Body of pancreas (tissue), 4 donors: Measurements from ENCODE around the gene GABRA4.

ENCODE experiments used
- POLR2A ChIP-seq, 3 donors: fragments of 450-650 bp; IDR thresholded peaks; one replicate each; pipeline ENCODE4 v1.6.1; 2016; ENCODE audit warnings: antibody characterized with exemption in 3 of 3, mild to moderate bottlenecking in 2 of 3
- TF ChIP-seq, protein P1 (sequence below), 7 experiments: fragments of 450-650 bp in 4 of 7; fragments of 200-600 bp in 3 of 7; sonication (generic) in 3 of 7; IDR thresholded peaks; one replicate each; pipeline ENCODE4 v1.5.1; 2016 to 2019; ENCODE audit warnings: antibody characterized with exemption in 7 of 7

DNA sequence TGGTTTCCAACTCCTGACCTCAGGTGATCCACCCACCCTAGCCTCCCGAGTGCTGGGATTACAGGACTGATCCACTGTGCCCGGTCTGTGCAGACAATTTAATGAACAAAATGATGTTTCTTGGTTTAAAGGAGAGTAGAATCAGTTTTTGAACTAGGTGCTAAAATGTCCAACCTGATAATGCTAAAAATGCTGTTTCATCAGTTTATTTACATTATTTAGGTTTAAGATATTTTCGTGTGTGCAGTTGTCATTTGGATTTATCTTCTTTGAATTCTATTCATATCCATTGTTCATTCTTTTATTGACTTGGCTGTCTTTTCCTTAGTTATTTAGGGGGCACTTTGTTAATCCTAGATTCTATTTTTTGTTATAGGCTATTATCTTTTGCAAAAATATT is 20.0 kb upstream of the GABRA4 start:
- TF ChIP-seq, protein P1, sequence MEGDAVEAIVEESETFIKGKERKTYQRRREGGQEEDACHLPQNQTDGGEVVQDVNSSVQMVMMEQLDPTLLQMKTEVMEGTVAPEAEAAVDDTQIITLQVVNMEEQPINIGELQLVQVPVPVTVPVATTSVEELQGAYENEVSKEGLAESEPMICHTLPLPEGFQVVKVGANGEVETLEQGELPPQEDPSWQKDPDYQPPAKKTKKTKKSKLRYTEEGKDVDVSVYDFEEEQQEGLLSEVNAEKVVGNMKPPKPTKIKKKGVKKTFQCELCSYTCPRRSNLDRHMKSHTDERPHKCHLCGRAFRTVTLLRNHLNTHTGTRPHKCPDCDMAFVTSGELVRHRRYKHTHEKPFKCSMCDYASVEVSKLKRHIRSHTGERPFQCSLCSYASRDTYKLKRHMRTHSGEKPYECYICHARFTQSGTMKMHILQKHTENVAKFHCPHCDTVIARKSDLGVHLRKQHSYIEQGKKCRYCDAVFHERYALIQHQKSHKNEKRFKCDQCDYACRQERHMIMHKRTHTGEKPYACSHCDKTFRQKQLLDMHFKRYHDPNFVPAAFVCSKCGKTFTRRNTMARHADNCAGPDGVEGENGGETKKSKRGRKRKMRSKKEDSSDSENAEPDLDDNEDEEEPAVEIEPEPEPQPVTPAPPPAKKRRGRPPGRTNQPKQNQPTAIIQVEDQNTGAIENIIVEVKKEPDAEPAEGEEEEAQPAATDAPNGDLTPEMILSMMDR (IDR thresholded peaks at IDR 0.05) = no peak
- no peak for TF ChIP-seq POLR2A (IDR thresholded peaks at IDR 0.05)
